IMR-90 (cell line): ENCODE data around the gene TMCC3. TPM values are rescaled to one million over a fixed set of nuclear protein-coding genes. Genes with fewer than 3 reads are reported as not detected.

Experiments
- ATAC-seq: fragments of 200-7000 bp; cut with Tn5 transposase; 2 replicates; pipeline ENCODE4 v1.9.1; 2020; ENCODE audit warnings: low read depth, mild to moderate bottlenecking, moderate library complexity
- BruUV-seq: library from RNA; stranded (reverse); fragments of 400-500 nt; replicated peaks from 2 replicates; lab custom pipeline; 2021; lab: Mats Ljungman, UMichigan
- CTCF ChIA-PET: fragments of 300-600 bp; formaldehyde crosslinking; extraction: SDS; loops from one replicate; lab custom pipeline; 2021; ENCODE audit warnings: antibody characterized with exemption; lab: Yijun Ruan, JAX
- POLR2A ChIA-PET: fragments of 300-600 bp; sonication (Branson Sonifier 250); formaldehyde crosslinking; loops from one replicate; lab custom pipeline; 2022; ENCODE audit warnings: antibody characterized with exemption; ENCODE audit not compliant: unreplicated experiment; lab: Charles Lee
- DNase-seq: peaks from one replicate; pipeline ENCODE4 v3.0.0; 2013
- H2AFZ ChIP-seq: replicated peaks from 2 replicates; pipeline ENCODE3; 2013; ENCODE audit warnings: low read length, mild to moderate bottlenecking; ENCODE audit not compliant: poor library complexity
- H2AK5ac ChIP-seq: 2 replicates; pipeline ENCODE4 v1.6.1; 2013; ENCODE audit warnings: low read depth, low read length, inconsistent platforms
- H2AK9ac ChIP-seq: replicated peaks from 2 replicates; pipeline ENCODE3; 2013; ENCODE audit warnings: mild to moderate bottlenecking, low read depth, low read length, moderate library complexity; ENCODE audit not compliant: poor library complexity
- H2BK120ac ChIP-seq: 2 replicates; pipeline ENCODE4 v1.6.1; 2013; ENCODE audit warnings: low read depth, low read length, inconsistent platforms
- H2BK15ac ChIP-seq: 3 replicates; pipeline ENCODE4 v1.6.1; 2013; ENCODE audit warnings: low read depth, low read length, inconsistent platforms
- H2BK20ac ChIP-seq: 2 replicates; pipeline ENCODE4 v1.6.1; 2013; ENCODE audit warnings: low read depth, mild to moderate bottlenecking, inconsistent platforms, low read length, moderate library complexity
- H2BK5ac ChIP-seq: 2 replicates; pipeline ENCODE4 v1.6.1; 2013; ENCODE audit warnings: mild to moderate bottlenecking, low read depth, low read length, inconsistent platforms; ENCODE audit not compliant: poor library complexity, severe bottlenecking
- H3K14ac ChIP-seq: replicated peaks from 2 replicates; pipeline ENCODE4 v1.6.1; 2013; ENCODE audit warnings: low read depth, low read length, inconsistent platforms
- H3K18ac ChIP-seq: 2 replicates; pipeline ENCODE4 v1.6.1; 2013; ENCODE audit warnings: low read depth, low read length, control low read depth
- H3K23ac ChIP-seq: 2 replicates; pipeline ENCODE4 v1.6.1; 2013; ENCODE audit warnings: low read depth, low read length, inconsistent platforms
- H3K27ac ChIP-seq: 2 replicates; pipeline ENCODE4 v1.5.1; 2013; ENCODE audit warnings: mild to moderate bottlenecking, control low read depth, low read length; ENCODE audit not compliant: insufficient read depth
- H3K27me3 ChIP-seq: 2 replicates; pipeline ENCODE4 v1.6.1; 2013; ENCODE audit warnings: low read length; ENCODE audit not compliant: control insufficient read depth, insufficient read depth
- H3K36me3 ChIP-seq: 2 replicates; pipeline ENCODE4 v1.6.1; 2013; ENCODE audit warnings: low read length, mixed read lengths; ENCODE audit not compliant: control insufficient read depth, insufficient read depth
- H3K4ac ChIP-seq: 2 replicates; pipeline ENCODE4 v1.6.1; 2013; ENCODE audit warnings: low read depth, low read length, inconsistent platforms
- H3K4me1 ChIP-seq: 2 replicates; pipeline ENCODE4 v1.6.1; 2013; ENCODE audit warnings: low read length, mixed read lengths; ENCODE audit not compliant: control insufficient read depth, insufficient read depth
- H3K4me2 ChIP-seq: 2 replicates; pipeline ENCODE4 v1.6.1; 2013; ENCODE audit warnings: low read depth, mild to moderate bottlenecking, control low read depth, low read length, moderate library complexity
- H3K4me3 ChIP-seq: 2 replicates; pipeline ENCODE4 v1.5.1; 2013; ENCODE audit warnings: low read depth, mild to moderate bottlenecking, control low read depth, low read length, moderate library complexity; ENCODE audit not compliant: insufficient read depth
- H3K56ac ChIP-seq: 2 replicates; pipeline ENCODE4 v1.6.1; 2013; ENCODE audit warnings: low read length, inconsistent platforms; ENCODE audit not compliant: insufficient read depth; ENCODE audit errors: extremely low read depth
- H3K79me1 ChIP-seq, 2 experiments: 2 replicates each; pipeline ENCODE4 v1.6.1; 2013; ENCODE audit warnings: low read length in 2 of 2, inconsistent platforms in 1 of 2, low read depth in 1 of 2
- H3K9ac ChIP-seq: 2 replicates; pipeline ENCODE4 v1.6.1; 2013; ENCODE audit warnings: low read depth, low read length, control low read depth
- H3K9me1 ChIP-seq: 2 replicates; pipeline ENCODE4 v1.6.1; 2013; ENCODE audit warnings: low read length, inconsistent platforms; ENCODE audit not compliant: insufficient read depth
- H3K9me3 ChIP-seq: 2 replicates; pipeline ENCODE4 v1.6.1; 2013; ENCODE audit warnings: low read length; ENCODE audit not compliant: control insufficient read depth, insufficient read depth
- H4K20me1 ChIP-seq: 2 replicates; pipeline ENCODE4 v1.6.1; 2013; ENCODE audit warnings: low read length, inconsistent platforms; ENCODE audit not compliant: insufficient read depth
- H4K5ac ChIP-seq: 2 replicates; pipeline ENCODE4 v1.6.1; 2013; ENCODE audit warnings: mild to moderate bottlenecking, low read depth, low read length, control low read depth
- H4K8ac ChIP-seq, 2 experiments: 2 replicates each; pipeline ENCODE4 v1.6.1; 2013; ENCODE audit warnings: low read depth in 2 of 2, low read length in 2 of 2, control low read depth in 1 of 2, inconsistent platforms in 1 of 2
- H4K91ac ChIP-seq: 2 replicates; pipeline ENCODE4 v1.6.1; 2013; ENCODE audit warnings: low read depth, low read length, inconsistent platforms; ENCODE audit not compliant: insufficient read depth
- CHD1 ChIP-seq: IDR thresholded peaks from 2 replicates; pipeline ENCODE4 v1.6.1; 2012; ENCODE audit warnings: low read depth, low read length, improper control_type of control experiment
- CTCF ChIP-seq: conservative IDR thresholded peaks from 2 replicates; pipeline ENCODE4 v1.5.1; 2012; ENCODE audit warnings: mild to moderate bottlenecking, low read depth, low read length, improper control_type of control experiment
- ELK1 ChIP-seq: fragments of 150-350 bp; IDR thresholded peaks from 2 replicates; pipeline ENCODE4 v1.6.1; 2016; ENCODE audit warnings: low read depth, mild to moderate bottlenecking, low read length, moderate library complexity, borderline replicate concordance
- FOS ChIP-seq: fragments of 150-350 bp; IDR thresholded peaks from 2 replicates; pipeline ENCODE4 v1.6.1; 2016; ENCODE audit warnings: low read depth, low read length
- MAFK ChIP-seq: IDR thresholded peaks from 2 replicates; pipeline ENCODE4 v1.6.1; 2012; ENCODE audit warnings: low read depth, low read length, improper control_type of control experiment
- MAZ ChIP-seq: IDR thresholded peaks from 2 replicates; pipeline ENCODE4 v1.6.1; 2012; ENCODE audit warnings: low read depth, mild to moderate bottlenecking, low read length, improper control_type of control experiment, moderate library complexity, borderline replicate concordance
- NFE2L2 ChIP-seq: fragments of 150-350 bp; IDR thresholded peaks from 2 replicates; pipeline ENCODE4 v1.6.1; 2016; ENCODE audit warnings: low read depth, mild to moderate bottlenecking, low read length
- RCOR1 ChIP-seq: IDR thresholded peaks from 2 replicates; pipeline ENCODE4 v1.6.1; 2012; ENCODE audit warnings: mild to moderate bottlenecking, low read length, improper control_type of control experiment; ENCODE audit not compliant: insufficient replicate concordance
- RFX5 ChIP-seq: IDR thresholded peaks from 2 replicates; pipeline ENCODE4 v1.8.0; 2012; ENCODE audit warnings: low read depth, mild to moderate bottlenecking, low read length, moderate library complexity
- USF2 ChIP-seq: fragments of 150-350 bp; IDR thresholded peaks from 2 replicates; pipeline ENCODE4 v1.6.1; 2017; ENCODE audit warnings: mild to moderate bottlenecking, antibody characterized with exemption, low read length, low read depth
- WGBS, 2 experiments: methylation state at CpG; one replicate each; pipeline versions ENCODE4 v1.1.5 to v1.1.7; 2013; ENCODE audit warnings: missing lambda C conversion rate in 2 of 2; ENCODE audit not compliant: insufficient read length in 1 of 2; ENCODE audit errors: extremely low coverage in 2 of 2; 5-methylcytosine and 5-hydroxymethylcytosine counted together
- dilution Hi-C: fragments of 300-500 bp; cut with HindIII; formaldehyde crosslinking; loops from one replicate; pipeline ENCODE4 v1.14.3; 2018; ENCODE audit warnings: low sequenced_read_pairs; ENCODE audit not compliant: unreplicated experiment
- in situ Hi-C: fragments of 300-500 bp; cut with MboI; formaldehyde crosslinking; loops from 3 replicates; pipeline ENCODE4 v1.14.3; 2019; ENCODE audit warnings: low sequenced_read_pairs, inconsistent platforms, mixed read lengths
- intact Hi-C: fragments of 100-400 bp; cut with micrococcal nuclease; formaldehyde crosslinking; loops from 2 replicates; pipeline ENCODE4 v1.10.0; 2022
- polyA plus RNA-seq, 3 experiments: library from polyadenylated mRNA; depleted of rRNA; stranded (reverse); fragments of >200 nt; gene quantifications; 2 replicates each; pipeline ENCODE4 v1.2.3, GENCODE V29; 2012; ENCODE audit warnings: low replicate concordance in 1 of 3
- total RNA-seq: library from RNA; depleted of rRNA; stranded (reverse); fragments of >200 nt; gene quantifications from 2 replicates; pipeline ENCODE4 v1.2.3, GENCODE V29; 2012

The TMCC3 gene
- total and polyA plus RNA-seq, 2 of the 4 experiments (the other 2 are of a cell fraction) = 0.14 to 0.36 TPM

GRCh38 chr12:94553130-94553519 lies 97.2 kb downstream of the TMCC3 start:
- Histone ChIP-seq H2BK15ac (no peak overlapping the region), H4K8ac (no peak overlapping the region), H3K18ac (no peak overlapping the region), H4K20me1 (no peaks in the 10 kb centered on the region), H2AK9ac (no peak overlapping the region), H3K27ac (no peak overlapping the region), H2AFZ (no peak overlapping the region), H4K5ac (no peak overlapping the region), H2BK20ac (no peak overlapping the region), H3K4me1 (no peaks in the 10 kb centered on the region), H3K14ac (no peak overlapping the region), H3K4ac (no peak overlapping the region), H2BK5ac (no peak overlapping the region), H3K56ac (no peak overlapping the region), H3K23ac (no peak overlapping the region), H3K79me1 (no peaks in the 10 kb centered on the region), H3K9me3 (peaks cover 2% of the 10 kb centered on the region; the same call in 1 of the 2 replicates), H2AK5ac (no peak overlapping the region), H3K27me3 (no peaks in the 10 kb centered on the region; the same call in 1 of the 2 replicates), H4K91ac (no peak overlapping the region), H3K36me3 (no peaks in the 10 kb centered on the region), H2BK120ac (no peak overlapping the region), H3K4me2 (no peak overlapping the region), H3K9ac (no peak overlapping the region), H3K9me1 (no peaks in the 10 kb centered on the region), H3K4me3 (no peak overlapping the region)
- POLR2A ChIA-PET = no interaction called here
- intact Hi-C loops (loop anchor here (10.0 kb wide), 1 partner anchor 1282 kb away; no protein-coding TSS in a partner anchor), in situ Hi-C loops (no loop called here), dilution Hi-C loops (no loop called here)
- DNase-seq = peak; percentile 43
- WGBS, 2 experiments = no CpG with 5 or more reads among the region's 6 CpGs
- CTCF ChIA-PET = no interaction called here
- no peak for ATAC-seq
- no TSS peak for BruUV-seq
- TF ChIP-seq USF2 = no peak
- no peak for TF ChIP-seq FOS
- TF ChIP-seq ELK1 = no peak
- no peak for TF ChIP-seq CHD1
- TF ChIP-seq RCOR1 = no peak
- no peak for TF ChIP-seq MAZ
- TF ChIP-seq CTCF = no peak
- TF ChIP-seq MAFK = no peak
- no peak for TF ChIP-seq NFE2L2
- TF ChIP-seq RFX5 = no peak
